G401 (cell line): ENCODE measurements around the gene TRPM4. TPM values are rescaled to one million over a fixed set of nuclear protein-coding genes. Genes with fewer than 3 reads are reported as not detected.
"Not testable (repeated sequence)": the region's sequence is repeated elsewhere in the genome, so short reads cannot be mapped to it uniquely, and the experiment has no call there.

Experiments used
- DNase-seq: peaks from one replicate; pipeline ENCODE4 v3.0.0-alpha.2; 2015; ENCODE audit warnings: low spot score
- in situ Hi-C: cut with HindIII; loops from 2 replicates; pipeline ENCODE4 v1.10.0; 2016; ENCODE audit warnings: low sequenced_read_pairs, mixed read lengths
- total RNA-seq: library from RNA; depleted of rRNA; stranded (reverse); fragments of >200 nt; shearing (Covaris generic); gene quantifications from 2 replicates; pipeline ENCODE4 v1.2.3, GENCODE V29; 2014

Gene TRPM4
- total RNA-seq, 1 experiment from 2014 or later: 17.5 TPM

DNA sequence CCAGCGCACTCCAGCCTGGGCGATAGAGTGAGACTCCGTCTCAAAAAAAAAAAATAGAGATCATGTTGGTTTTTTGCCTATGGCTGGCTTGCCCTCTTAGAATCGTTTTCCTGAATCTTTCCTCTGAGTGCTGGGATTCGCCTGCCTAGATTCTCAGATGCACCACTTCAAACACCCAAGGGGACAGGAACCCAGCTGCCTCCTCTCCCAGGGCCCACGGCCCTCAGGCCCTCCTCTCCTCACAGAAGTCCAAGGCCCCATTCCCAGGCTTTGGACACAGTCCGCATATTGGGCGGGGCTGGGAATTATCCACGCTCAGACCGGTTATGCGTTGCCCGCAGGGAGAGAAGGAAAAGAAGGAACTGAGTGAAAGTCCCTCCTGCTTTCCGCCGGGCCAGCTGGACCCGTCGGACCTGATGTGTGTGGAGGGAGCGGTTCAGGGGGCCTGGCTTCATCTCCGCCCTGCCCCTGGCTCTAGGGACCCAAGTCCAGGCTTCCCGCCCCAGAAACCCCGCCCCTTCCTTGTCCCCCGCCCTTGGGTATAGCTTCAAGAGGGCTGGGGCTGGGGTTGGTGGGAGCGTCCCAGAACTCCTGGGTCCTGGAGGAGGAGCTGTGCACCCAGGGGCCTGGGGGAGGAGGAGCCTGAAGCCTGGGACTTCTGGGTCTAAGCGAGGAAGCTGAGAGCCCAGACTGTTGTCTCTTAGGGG is 32.4 kb upstream of the TRPM4 start:
- in situ Hi-C loops: no loop called here
- DNase-seq: no peak

DNA sequence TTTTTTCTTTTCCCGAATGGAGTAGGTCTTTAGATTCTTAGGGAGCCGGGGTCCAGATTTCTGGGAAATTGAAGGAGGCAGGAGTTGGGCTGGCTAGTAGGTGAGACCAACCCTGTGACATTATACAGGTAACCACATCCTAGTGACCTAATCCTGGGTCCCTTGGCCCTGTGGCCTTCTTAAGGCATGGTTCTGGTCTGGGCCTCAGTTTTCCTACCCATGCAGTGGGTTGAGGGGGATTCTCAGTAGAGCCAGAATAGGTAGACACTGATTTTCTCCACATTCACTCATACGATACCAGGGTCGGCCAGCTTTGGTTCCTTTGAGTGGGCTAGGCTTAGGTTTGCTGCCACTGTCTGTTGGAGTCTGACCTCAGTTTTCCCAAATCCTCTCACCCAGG is 31.0 kb upstream of the TRPM4 start:
- in situ Hi-C loops: no loop called here
- DNase-seq: no peak

DNA sequence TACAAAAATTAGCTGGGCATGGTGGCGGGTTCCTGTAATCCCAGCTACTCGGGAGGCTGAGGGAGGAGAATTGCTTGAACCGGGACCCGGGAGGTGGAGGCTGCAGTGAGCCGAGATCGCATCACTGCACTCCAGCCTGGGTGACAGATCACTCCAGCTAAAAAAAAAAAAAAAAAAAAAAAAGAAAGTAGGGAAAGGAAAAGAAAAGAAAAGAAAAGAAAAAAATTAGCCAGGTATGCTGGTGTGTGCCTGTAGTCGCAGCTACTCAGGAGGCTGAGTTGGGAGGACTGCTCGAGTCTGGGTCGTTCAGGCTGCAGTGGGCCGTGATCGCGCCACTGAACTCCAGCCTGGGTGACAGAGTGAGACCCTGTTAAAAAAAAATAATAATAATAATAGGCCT is 30.4 kb upstream of the TRPM4 start:
- DNase-seq, in situ Hi-C loops: not testable (repeated sequence)

DNA sequence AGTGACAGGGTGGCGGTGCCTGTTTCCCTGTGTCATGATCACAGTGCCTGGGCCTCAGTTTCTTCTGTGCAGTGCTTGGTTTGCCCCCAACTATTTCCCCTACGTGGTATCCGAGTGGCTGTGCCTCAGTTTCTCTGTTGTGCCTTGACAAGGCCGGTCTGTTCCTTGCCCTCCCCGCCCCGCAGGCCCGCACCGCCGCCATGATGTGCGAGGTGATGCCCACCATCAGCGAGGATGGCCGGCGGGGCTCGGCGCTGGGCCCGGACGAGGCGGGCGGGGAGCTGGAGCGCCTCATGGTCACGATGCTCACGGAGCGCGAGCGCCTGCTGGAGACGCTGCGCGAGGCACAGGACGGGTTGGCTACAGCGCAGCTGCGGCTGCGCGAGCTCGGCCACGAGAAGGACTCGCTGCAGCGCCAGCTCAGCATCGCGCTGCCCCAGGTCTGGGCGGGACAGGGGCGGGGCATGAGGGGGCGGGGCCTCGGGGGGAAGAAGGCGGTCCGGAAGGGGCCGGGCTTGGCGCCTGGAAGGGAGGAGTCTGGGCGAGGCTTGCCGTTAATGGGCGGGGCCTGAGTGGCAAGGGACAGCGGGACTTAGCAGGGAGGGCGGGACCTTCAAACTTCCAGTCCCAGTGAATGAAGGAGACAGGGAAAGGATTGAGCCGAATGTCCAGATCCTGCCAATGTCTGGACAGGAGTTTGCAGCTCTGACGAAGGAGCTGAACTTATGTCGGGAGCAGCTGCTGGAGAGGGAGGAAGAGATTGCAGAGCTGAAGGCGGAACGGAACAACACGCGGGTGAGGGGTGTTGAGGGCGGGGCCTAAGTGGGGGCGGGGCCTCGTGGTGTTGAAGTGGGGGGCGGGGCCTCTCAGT is 29.7 kb upstream of the TRPM4 start:
- DNase-seq: peak; percentile 98
- in situ Hi-C loops: no loop called here

DNA sequence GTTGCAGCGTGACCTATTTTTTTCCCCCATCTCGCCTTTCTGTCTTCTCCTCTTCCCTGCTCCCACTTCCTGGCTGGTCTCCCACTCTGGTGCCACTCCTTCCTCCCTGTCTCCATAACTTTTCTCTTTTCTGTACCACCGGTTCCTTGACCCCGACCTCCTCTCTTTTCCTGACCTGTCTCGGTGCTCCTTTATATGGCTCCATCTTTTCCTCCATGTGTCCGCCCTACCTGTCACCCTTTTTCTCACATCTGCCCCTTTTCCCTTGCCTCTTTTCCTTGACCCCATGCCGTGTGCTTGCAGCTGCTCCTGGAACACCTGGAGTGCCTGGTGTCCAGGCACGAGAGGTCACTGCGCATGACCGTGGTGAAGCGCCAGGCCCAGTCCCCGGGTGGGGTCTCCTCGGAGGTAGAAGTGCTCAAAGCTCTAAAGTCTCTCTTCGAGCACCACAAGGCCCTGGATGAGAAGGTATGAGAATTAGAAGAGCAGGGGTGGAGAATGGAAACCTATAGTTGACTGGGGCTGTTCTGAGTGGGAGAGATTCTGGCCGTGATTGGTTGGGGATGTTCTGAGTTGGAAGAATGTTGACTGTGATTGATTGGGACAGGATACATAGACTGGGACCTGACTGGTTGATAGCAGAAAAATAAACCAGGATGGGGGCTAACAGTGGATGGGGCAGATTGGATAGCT is 28.9 kb upstream of the TRPM4 start:
- no peak for DNase-seq
- in situ Hi-C loops: no loop called here

DNA sequence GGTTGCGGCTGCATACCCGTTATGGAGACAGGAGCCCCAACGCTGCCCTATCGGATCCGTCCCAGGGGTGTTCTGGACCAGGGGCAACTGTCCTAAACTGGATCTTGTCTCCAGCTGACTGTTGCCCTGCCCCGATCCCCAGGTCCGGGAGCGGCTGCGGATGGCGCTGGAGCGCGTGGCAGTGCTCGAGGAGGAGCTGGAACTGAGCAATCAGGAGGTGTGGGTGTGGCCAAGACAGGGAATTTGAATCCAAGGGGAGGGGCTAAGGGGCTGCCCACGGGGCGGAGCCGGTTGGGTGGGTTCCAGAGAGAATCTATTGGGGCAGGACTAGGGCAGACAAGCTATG is 28.4 kb upstream of the TRPM4 start:
- in situ Hi-C loops: no loop called here
- no peak for DNase-seq

DNA sequence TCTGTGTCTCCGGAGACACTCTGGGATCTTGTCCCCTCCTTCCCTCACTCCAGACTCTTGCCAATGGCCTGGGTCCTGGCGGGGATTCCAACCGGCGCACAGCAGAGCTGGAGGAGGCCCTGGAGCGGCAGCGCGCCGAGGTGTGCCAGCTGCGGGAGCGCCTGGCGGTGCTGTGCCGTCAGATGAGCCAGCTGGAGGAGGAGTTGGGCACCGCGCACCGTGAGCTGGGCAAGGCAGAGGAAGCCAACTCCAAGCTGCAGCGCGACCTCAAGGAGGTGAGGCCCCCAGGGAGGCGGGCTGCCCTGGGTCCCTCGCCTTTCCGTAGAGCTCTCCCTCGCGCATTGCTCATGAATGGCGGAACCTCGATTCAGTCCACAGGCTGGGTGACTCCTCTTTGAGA is 27.3 kb upstream of the TRPM4 start:
- in situ Hi-C loops: no loop called here

DNA sequence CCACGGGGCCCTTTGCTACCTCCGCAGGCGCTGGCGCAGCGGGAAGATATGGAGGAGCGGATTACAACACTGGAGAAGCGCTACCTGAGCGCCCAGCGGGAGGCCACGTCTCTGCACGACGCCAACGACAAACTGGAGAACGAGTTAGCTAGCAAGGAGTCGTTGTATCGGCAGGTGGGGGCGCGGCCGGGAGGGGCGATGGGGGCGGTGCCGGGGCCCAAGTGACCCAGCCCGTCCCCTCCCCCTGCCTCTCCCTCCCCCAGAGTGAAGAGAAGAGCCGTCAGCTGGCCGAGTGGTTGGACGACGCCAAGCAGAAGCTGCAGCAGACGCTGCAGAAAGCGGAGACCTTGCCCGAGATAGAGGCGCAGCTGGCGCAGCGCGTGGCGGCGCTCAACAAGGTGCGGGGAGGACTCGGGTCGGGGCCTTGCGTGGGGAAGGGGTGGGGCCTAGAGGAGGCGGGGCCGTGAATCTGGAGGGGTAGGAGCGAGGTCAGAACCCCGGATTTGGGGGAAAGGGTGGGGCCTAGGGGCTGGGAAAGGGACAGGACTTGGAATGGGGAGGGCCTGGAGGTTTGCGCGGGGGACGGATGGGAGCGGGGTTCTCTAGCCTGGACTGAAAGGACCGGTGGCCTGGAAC is 24.5 kb upstream of the TRPM4 start:
- DNase-seq: no peak
- in situ Hi-C loops: no loop called here

More for the DNA sequence above, 27.3 kb upstream of the TRPM4 start:
- no peak for DNase-seq

DNA sequence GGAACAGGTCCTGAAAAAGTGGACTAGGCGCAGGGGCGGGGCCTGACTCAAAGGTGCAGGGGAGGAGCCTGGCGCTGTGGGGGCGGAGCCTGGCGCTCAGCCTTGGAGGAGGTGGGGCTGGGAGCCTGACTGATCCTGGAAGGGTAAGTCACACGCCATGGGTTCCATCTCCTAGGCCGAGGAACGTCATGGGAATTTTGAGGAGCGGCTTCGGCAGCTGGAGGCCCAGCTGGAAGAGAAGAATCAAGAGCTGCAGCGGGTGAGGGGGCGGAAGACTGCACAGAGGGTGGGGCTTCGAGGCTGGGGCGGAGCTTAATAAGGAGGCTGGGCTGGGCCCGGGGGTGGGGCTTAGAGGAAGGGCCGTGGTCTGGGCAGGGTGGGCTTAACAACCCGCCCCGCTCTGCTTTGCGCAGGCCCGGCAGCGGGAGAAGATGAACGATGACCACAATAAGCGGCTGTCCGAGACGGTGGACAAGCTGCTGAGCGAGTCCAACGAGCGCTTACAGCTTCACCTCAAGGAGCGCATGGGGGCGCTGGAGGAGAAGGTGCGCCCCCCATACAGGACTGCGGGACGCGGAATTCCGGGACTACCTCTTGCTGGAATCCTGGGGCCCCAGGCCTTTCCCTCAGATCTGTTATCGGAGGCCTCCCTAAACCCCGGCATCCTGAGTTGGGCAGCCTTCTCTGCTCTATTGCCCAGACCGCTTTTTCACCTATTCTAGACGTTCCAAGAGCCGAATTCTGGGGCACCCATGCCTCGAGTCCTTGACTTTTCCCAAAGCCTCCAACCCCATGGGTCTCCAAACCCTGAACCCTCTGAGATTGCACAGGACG is 23.8 kb upstream of the TRPM4 start:
- no peak for DNase-seq
- in situ Hi-C loops: no loop called here

DNA sequence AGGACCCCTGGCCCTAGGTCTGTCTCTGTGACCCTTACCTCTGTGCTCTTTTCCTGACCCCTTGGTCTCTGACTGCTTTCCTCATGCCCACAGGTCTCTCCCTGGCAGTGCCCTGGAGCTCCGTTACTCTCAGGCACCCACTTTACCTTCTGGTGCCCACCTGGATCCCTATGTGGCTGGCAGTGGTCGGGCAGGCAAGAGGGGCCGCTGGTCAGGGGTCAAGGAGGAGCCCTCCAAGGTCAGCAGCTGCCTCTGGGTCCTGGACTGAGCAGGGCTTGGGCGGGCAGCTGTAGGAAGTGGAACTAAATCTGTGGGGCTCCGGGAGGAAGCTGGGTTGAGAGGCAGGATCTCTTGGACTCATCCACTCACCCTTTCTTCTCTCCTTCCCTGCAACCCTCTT is 21.9 kb upstream of the TRPM4 start:
- no peak for DNase-seq
- in situ Hi-C loops: no loop called here

DNA sequence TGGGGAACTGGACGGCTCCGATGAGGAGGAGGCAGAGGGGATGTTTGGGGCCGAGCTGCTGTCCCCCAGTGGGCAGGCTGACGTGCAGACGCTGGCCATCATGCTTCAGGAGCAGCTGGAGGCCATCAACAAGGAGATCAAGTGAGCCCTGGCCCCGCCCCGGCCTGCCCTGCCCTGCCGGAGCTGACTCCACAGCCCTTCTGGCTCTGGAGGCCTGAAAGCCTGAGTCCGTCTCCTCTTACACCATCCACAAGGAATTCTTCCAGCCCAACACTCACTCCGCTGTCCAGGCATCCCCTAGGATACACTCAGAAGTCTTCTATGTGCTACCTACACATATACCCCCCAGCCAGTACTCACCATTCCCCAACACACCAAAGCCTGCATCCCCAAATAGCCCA is 20.8 kb upstream of the TRPM4 start:
- in situ Hi-C loops: no loop called here
- DNase-seq: no peak

DNA sequence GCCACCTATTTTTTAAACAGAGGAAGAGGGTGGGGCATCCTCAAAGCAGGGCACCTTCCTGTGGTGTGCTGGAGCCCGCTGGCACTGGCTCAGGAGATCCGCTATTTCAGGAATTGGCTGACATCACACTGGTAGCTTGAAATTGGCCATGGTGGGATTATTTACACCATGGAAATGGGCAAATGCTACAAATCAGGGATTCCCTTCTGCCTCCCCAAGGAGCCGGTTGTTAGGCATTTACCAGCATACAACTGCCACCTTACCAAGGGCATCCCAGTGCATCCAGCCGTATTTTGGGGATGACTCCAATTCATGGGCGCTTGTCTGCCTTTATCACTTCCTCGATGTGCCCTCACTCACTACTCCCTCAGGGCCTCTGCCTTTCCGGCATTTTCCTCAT is 16.6 kb upstream of the TRPM4 start:
- in situ Hi-C loops: no loop called here
- no peak for DNase-seq

DNA sequence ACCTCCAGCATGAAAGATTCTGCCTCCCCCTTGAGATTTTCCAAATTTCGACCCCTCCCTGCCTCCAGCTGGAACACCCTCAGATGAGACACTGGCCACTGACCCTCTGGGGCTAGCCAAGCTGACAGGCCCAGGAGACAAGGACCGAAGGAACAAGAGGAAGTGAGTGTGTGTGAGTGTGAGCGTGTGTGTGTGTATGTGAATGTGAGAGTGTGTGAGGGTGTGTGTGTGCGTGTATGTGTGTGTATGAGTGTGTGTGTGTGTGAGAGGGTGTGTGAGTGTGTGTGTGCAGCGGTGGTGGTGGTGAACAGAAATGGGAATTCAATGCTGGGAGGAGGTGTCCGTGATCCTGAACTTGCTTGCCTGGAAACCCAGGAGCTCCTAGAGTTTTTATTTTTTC is 16.2 kb upstream of the TRPM4 start:
- in situ Hi-C loops: no loop called here
- DNase-seq: no peak

DNA sequence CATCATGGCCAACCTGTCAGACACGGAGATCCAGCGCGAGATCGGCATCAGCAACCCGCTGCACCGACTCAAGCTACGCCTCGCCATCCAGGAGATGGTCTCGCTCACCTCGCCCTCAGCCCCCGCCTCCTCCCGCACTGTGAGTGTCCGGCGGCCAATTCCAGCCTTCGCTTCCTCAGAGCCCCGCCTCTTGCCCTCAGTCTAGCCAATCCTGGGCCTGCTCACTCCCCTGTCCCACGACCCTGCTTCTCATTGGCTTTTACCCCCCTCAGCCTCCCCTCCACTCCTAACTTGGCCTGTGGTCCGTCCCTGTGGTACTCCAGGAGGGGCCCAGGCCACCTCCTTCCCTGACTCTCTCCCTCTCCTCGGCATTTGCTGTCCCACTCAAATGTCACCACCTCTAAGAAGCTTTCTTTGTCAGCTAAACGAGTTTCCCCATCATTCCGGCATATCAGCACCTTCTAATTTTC is 14.7 kb upstream of the TRPM4 start:
- in situ Hi-C loops: no loop called here
- DNase-seq: peak; percentile 97

DNA sequence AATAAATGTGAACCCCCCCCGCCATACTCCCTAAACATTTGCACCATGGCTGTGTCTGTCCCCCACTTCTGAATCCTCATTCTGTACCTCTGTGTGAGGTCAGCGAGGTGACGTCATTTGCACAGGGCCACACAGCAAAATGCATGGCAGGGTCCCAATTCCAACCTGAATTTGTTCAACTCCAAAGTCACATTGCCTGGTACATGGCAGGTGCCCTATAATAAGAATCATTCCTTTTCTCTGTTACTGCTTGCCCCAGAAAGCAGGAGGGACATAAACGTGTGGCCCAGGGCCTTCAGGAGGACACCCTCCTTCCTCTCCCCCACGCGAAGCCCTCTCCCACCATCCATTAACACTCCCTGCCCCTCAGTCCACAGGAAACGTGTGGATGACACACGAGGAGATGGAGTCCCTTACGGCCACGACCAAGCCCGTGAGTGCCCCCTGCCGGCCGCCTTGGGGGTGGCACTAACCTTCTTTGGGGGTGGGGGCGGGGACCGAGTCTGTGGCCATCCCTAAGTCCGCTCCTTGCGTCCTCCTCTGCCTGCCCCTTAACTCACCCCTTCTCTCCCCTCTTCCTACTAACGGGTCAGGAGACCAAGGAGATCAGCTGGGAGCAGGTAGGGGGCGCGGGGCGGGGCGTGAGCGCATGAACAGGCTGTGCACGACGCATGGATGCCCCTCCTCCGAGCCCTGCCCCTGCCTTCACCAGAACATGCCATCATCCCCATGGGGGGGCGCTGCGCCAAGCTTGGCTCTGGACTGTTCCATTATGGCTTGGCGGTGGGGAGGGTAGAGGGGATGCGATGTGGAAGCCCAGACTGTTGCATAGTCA is 11.8 kb upstream of the TRPM4 start:
- in situ Hi-C loops: no loop called here
- peak; percentile 79 for DNase-seq

DNA sequence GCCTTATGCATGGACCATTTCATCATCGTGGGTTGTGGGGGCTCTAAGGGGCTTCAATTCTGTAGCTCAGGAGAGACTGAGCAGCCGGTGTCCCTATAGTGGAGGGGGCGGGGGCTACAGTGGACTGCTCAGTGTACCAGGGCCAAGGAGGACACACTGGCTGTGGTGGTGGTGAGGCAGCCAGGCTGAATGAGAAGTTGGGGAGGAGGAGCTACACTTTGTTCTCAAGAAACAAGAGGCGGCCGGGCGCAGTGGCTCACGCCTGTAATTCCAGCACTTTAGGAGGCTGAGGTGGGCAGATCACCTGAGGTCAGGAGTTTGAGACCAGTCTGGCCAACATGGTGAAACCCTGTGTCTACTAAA is 11.2 kb upstream of the TRPM4 start:
- DNase-seq, in situ Hi-C loops: not testable (repeated sequence)

DNA sequence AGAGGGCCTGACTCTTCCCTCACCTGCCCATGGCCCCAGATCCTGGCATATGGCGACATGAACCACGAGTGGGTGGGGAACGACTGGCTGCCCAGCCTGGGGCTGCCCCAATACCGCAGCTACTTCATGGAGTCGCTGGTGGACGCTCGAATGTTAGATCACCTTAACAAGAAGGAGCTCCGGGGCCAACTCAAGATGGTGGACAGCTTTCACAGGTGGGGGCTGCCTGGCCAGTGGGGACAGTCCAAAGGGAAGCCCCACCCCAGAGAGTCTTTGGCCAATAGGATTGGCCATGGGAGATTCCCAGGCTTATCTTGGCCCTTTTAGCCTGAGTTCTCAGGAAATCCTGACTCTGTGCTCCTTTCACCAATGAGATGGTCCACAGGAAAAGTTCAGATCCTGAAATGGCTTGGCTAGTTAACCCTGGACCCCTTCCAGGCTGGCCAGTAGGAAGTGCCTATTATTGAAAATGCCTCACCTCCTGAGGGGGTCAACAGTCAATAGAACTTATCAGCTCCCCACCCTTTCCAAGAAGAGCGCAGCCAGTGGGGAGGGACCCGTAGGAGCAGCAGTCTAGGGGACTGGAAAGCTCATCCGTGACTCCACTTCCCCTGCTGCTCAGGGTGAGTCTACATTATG is 9.4 kb upstream of the TRPM4 start:
- peak; percentile 39 for DNase-seq
- in situ Hi-C loops: no loop called here
